IPS DF 4.7 (cell line): ENCODE results near the gene SCN1A.
"Not testable (repeated sequence)": the region's sequence is repeated elsewhere in the genome, so short reads cannot be mapped to it uniquely, and the experiment has no call there.

Experiments
- DNase-seq: peaks from one replicate; pipeline ENCODE4 v3.0.0-alpha.2; 2013; ENCODE audit warnings: low spot score; ENCODE audit errors: extremely low read depth

Gene SCN1A

DNA sequence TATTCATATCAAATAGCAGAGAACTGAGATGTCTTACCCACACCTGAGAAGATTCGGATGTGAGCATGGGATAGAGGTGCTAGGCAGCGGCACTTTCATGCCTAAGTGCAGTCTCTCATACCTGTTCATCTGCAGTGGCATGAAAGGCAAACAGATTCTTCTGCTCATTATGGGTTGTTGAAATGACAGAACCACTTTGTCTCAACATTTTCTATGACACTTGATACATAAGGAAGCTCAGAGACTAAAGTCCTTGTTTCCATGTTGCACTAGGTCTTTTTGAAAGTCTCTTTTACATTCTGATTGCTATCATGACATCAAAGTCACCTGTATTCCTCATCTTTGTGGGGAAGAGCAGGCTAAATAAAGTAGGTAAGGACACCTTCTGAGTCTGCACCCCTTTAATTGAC lies 8.0 kb upstream of the SCN1A start:
- DNase-seq = no peak

DNA sequence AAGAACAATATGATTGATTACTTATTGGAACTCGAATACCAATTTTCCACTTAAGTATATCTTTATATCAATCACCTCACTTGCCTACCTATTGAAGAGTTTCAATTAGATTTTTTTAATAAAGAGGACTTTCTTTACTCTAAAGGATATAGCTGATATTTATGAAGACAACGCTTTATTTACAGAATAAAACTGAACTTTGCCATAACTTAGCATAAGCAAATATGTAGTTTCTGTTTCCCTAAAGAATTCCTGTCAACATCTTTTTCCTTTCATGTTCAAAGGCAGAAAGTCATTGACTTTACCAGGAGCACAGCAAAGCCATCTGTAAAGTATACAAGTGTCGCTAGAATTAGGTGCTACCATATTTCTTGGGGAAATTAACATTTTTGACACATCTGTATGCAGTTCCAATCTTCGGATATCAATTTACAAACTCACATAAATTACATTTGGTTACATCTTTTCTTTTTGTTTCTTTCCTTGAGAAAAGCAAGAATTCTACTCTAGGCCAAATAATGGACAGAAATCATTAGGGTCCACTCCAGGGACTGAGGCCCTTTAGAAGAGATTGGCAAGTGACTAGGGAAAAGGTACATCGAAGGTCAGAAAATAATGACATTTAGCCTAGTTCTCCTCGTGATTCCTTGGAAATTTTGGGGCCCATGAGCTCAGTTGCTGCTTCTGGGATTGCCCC lies 7.5 kb upstream of the SCN1A start:
- no peak for DNase-seq

DNA sequence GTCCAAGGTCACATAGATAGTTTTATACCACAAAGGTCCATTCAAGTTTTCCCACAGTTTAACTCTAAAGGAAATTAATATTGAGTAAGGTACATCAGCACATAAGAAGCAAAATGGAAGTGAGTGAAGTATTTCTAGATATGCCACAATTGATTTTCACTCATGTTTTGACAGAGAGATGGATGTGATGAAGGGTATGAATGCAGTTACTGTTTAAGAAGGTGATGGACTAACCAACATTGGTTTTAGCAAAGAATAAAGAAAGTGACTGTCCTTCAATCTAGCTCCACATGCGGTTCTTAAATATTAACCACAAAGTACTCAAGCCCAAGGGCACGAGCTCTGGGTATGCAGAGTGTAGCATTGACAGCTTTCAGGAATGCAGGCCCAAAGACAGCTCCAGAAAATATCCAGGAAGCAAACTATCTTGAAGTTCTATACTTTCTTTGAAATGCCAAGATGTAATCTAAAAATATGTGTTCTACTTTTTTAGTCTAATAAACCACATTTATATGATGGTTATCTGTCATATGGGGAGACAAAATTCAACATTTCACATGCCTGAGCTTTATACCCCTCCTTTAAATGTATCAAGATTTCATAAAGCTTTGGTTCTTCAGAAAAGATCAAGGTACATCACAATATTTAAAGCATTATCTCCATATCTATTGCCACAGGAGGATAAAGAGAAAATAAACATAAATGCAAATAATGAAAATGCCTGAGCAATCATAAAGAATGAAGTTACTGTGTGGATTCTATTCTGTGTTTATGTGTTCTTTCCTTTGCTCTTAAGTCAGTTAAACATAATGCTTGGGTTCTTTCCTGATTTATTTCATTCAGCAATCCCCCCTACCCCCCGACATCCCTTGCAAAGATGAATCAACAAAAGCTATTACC lies 6.7 kb upstream of the SCN1A start:
- no peak for DNase-seq

DNA sequence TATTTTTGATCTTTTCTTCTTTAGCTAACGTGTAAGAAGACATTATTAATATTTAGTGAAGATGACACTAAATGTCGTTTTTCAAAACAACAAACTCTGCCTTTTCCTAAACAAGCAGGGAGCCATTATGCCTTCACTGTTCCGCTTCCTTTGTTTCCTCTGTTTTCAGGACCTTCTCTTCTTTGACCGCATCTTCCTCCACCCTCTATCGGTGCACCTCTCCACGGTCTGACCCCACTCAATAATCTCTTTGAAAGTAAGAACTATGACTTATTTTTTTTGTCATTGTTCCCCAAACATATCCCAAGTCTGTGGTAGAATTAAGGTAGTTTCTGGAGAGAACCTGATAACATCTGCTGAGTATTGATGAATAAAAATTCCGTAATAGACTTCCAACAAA lies 5.8 kb upstream of the SCN1A start:
- no peak for DNase-seq

GRCh38 chr2:166128156-166128505 lies 311 bp upstream of the SCN1A start:
- DNase-seq = no peak

- no peak for DNase-seq
Observed at GRCh38 chr2:166126007-166126639, 1.7 kb downstream of the SCN1A start.

DNA sequence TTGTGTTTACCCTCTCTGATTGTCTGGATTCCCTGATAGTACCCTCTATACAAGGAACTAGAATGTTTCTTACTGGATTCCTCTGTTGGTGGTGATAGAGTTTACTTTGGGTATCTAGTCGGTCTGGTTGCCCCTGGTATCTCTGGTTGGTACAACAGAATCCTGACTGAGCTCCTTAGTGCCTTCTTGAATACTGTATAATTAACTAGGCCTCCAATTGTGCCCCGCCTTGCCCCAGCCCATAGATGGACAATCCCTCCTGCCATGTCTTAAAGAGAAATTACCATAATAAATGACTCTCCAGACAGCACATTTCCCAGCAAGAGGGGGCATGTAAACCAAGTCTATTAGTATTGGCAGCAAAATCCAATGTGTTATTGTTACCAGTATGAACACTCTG lies 2.3 kb downstream of the SCN1A start:
- DNase-seq = no peak

GRCh38 chr2:166118180-166118579 lies 9.6 kb downstream of the SCN1A start:
- DNase-seq = no peak

- no peak for DNase-seq
Observed at GRCh38 chr2:166117491-166117890, 10.3 kb downstream of the SCN1A start.

DNA sequence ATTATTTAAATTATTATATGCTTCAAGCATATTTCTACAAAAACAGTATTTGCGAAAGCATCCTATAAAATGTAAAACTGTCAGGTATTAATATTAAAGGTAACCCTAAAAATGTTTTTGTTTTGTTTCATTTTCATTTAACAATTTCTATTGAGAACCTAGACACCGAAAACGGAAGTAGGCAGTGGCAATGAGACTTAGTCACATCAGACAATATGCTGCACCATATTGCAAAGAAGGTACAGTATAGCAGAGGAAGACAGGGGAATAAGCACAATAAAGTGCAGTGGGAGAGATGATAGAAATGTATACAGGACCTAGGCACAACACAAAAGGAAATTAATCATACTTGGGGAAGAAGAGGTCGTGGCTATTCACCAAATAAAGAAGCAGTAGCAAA lies 12.2 kb downstream of the SCN1A start:
- DNase-seq = no peak

GRCh38 chr2:166112193-166112605 lies 15.6 kb downstream of the SCN1A start:
- no peak for DNase-seq

DNA sequence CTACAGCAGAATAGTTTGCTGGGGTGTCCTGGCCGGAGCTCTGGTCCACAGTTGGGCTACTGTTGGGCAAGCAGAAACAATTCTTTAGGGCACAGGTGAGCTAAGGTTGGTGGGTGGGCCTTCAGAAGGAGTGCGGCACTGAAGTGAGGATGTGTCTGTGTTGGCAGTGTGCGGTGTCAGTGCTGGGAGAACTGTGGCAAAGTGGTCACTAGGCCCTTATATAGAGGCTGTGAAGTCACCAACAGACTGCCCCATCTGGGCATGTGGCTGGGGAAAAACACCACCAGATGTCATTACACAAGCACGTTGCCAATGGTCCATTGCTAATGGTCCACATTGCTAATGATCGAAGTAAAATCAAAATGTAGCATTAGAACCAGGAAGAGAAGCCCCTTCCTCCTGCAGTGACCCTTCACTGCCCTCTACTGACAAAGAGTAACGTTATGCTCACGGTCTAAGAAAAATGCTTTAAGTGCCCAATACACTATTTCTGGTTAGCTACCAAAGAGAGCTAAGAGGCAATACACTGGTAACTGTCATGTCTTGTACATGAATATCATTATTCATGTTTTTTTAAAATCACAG lies 21.3 kb downstream of the SCN1A start:
- no peak for DNase-seq

- DNase-seq = no peak
Observed at GRCh38 chr2:166104773-166105172, 23.0 kb downstream of the SCN1A start.

DNA sequence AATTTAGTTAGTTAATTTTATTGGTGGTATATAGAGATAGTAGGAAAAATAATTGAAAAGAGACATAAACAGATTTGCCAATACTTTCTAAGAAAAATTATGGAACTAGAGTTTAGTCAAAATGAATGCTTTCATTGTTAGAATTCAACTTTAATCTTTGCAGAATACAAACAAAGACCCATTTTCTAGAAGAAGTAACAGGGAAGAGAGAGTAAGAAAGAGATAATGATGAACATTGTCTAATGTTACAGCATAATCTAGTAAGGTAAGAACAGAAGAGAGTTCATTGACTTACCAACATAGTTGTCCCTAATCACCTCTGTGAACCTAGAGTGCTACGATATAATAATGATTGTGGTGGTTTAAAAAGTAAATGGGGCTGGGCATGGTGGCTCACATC lies 23.7 kb downstream of the SCN1A start:
- no peak for DNase-seq

GRCh38 chr2:166103277-166103676 lies 24.5 kb downstream of the SCN1A start:
- not testable (repeated sequence) for DNase-seq

GRCh38 chr2:166094325-166094724 lies 33.5 kb downstream of the SCN1A start:
- DNase-seq = no peak

GRCh38 chr2:166092889-166093288 lies 34.9 kb downstream of the SCN1A start:
- no peak for DNase-seq

GRCh38 chr2:166091439-166091838 lies 36.4 kb downstream of the SCN1A start:
- DNase-seq = no peak

DNA sequence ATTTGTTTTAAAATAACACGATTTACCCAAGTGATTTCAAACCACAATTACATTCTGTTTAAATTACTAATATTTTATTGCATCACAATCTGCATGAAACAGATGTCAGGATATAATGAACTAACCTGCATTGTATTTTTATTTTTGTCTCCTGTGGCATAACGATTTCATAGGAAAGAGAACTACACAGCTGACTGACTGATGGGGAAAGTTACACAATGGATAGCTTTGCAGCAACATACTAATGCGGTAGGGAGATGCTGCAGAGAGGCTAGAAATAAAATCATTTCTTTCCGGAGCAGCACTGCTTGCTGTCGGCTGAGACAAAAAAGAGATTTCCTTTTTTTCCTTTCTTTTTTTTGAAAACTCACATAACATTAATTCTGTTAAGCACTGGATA lies 36.9 kb downstream of the SCN1A start:
- no peak for DNase-seq

DNA sequence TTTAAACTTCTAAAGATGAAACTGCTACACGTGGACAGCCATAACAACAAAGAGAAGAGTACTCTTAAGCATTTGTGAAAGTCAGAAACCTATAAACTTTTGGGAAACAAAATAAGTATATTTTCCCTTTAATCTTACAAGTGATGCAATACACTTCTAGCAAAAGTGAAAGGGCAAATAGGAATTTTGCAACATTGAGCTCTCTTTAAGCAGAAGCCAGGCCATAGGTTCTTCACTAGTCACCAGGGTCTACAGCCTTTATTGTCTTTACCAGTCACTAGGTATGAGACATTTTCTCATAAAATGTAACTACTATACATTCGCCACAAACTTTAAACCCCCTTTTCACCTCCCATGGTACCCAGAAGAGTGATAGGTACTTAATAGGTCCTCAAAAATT lies 37.5 kb downstream of the SCN1A start:
- no peak for DNase-seq

GRCh38 chr2:166088634-166089033 lies 39.2 kb downstream of the SCN1A start:
- DNase-seq = no peak

GRCh38 chr2:166084301-166084700 lies 43.5 kb downstream of the SCN1A start:
- no peak for DNase-seq
